ENCODE results near the gene S100A7A. TPM values are rescaled to one million over a fixed set of nuclear protein-coding genes. Genes with fewer than 3 reads are reported as not detected.
"Not testable (repeated sequence)": the region's sequence is repeated elsewhere in the genome, so short reads cannot be mapped to it uniquely, and the experiment has no call there.

S100A7A gene
- total and polyA plus RNA-seq, 3 experiments from 2014 or later, result not detected

- H3K4me1 ChIP-seq (ENCODE audit: insufficient read depth, low read length); H3K27ac ChIP-seq (ENCODE audit: low read depth, low read length); CTCF ChIA-PET; H3K36me3 Mint-ChIP-seq; H3K9me3 Mint-ChIP-seq; H3K36me3 ChIP-seq (ENCODE audit: insufficient read depth, low read length); H3K4me3 ChIP-seq (ENCODE audit: low read length); POLR2A ChIA-PET; H3K4me1 Mint-ChIP-seq; H3K27me3 ChIP-seq (ENCODE audit: insufficient read depth, low read length, poor library complexity, severe bottlenecking); H3K27ac Mint-ChIP-seq; H3K9me3 ChIP-seq (ENCODE audit: low read length); H3K4me3 Mint-ChIP-seq; DNase-seq: not testable (repeated sequence)
- H3K27me3 Mint-ChIP-seq, result peaks cover 22 to 48% of the 10 kb centered on the region in 2 donors
These were observed 46.4 kb downstream of the S100A7A start for GRCh38 chr1:153462741-153463140.

GRCh38 chr1:153465811-153466636 lies 49.7 kb downstream of the S100A7A start:
- H3K27me3 Mint-ChIP-seq, result peaks cover 19 to 55% of the 10 kb centered on the region in 2 donors
- peaks cover 0 to 6% (median 5%) of the 10 kb centered on the region in 3 donors for H3K4me1 Mint-ChIP-seq
- no peaks in the 10 kb centered on the region for H3K27me3 ChIP-seq (ENCODE audit: insufficient read depth, low read length, poor library complexity, severe bottlenecking)
- no peaks in the 10 kb centered on the region for H3K4me1 ChIP-seq (ENCODE audit: insufficient read depth, low read length)
- no peak overlapping the region for H3K27ac Mint-ChIP-seq
- peaks cover 0 to 6% (median 0%) of the 10 kb centered on the region in 3 donors for H3K36me3 Mint-ChIP-seq
- ChIA-PET POLR2A (no interaction called here), CTCF (interaction anchor here (1.2 to 1.4 kb wide), 2 partner anchors 10 to 29 kb away, joined by 4 to 8 read pairs; no protein-coding TSS in a partner anchor)
- H3K9me3 ChIP-seq (ENCODE audit: low read length), result no peaks in the 10 kb centered on the region
- H3K4me3 Mint-ChIP-seq, result no peak overlapping the region
- H3K9me3 Mint-ChIP-seq, result peaks cover 0 to 13% (median 9%) of the 10 kb centered on the region in 5 donors
- H3K36me3 ChIP-seq (ENCODE audit: insufficient read depth, low read length), result no peaks in the 10 kb centered on the region
- no peak overlapping the region for H3K4me3 ChIP-seq (ENCODE audit: low read length)
- peak; percentile 34 to 61 (median 43) for DNase-seq
- no peak overlapping the region for H3K27ac ChIP-seq (ENCODE audit: low read depth, low read length)

GRCh38 chr1:153466908-153467307 lies 50.6 kb downstream of the S100A7A start:
- Mint-ChIP-seq H3K27me3 (peaks cover 19 to 50% of the 10 kb centered on the region in 2 donors), H3K27ac (no peak overlapping the region), H3K4me1 (peaks cover 0 to 6% (median 5%) of the 10 kb centered on the region in 3 donors), H3K36me3 (peaks cover 0 to 6% (median 0%) of the 10 kb centered on the region in 3 donors), H3K4me3 (no peak overlapping the region), H3K9me3 (peaks cover 0 to 19% (median 15%) of the 10 kb centered on the region in 5 donors)
- POLR2A ChIA-PET, result no interaction called here
- no peak overlapping the region for H3K27ac ChIP-seq (ENCODE audit: low read depth, low read length)
- no peaks in the 10 kb centered on the region for H3K27me3 ChIP-seq (ENCODE audit: insufficient read depth, low read length, poor library complexity, severe bottlenecking)
- no peaks in the 10 kb centered on the region for H3K4me1 ChIP-seq (ENCODE audit: insufficient read depth, low read length)
- H3K36me3 ChIP-seq (ENCODE audit: insufficient read depth, low read length), result no peaks in the 10 kb centered on the region
- CTCF ChIA-PET, result no interaction called here
- no peaks in the 10 kb centered on the region for H3K9me3 ChIP-seq (ENCODE audit: low read length)
- H3K4me3 ChIP-seq (ENCODE audit: low read length), result no peak overlapping the region
- no peak for DNase-seq

DNA sequence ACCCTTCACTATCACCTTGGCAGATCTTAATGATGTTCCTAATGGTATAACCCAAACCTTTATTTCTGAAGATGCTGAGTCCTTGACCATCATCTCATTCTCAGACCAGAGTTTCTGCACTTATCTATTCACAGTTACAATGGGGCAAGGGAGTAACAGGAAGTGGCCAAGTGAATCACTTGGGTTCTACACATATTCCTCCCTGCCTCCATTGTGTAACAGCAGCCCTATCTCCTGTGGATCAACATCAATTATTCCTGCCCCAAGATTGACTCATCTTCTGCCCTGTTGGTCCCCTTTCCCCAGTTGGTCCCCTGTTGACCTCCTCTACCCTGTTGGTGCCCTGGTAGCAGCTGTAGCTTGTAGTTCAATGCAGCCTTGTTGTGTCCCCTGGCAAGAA lies 54.4 kb downstream of the S100A7A start:
- Mint-ChIP-seq H3K4me3 (no peak overlapping the region), H3K27me3 (peaks cover 25 to 57% of the 10 kb centered on the region in 2 donors)
- CTCF ChIA-PET, result no interaction called here

More for the DNA sequence above, 54.4 kb downstream of the S100A7A start:
- no peaks in the 10 kb centered on the region for H3K36me3 ChIP-seq (ENCODE audit: insufficient read depth, low read length)
- Mint-ChIP-seq H3K4me1 (peaks cover 0 to 3% (median 2%) of the 10 kb centered on the region in 3 donors), H3K36me3 (peaks cover 0 to 16% (median 0%) of the 10 kb centered on the region in 3 donors), H3K9me3 (peaks cover 9 to 38% (median 34%) of the 10 kb centered on the region in 5 donors), H3K27ac (no peak overlapping the region)
- H3K27me3 ChIP-seq (ENCODE audit: insufficient read depth, low read length, poor library complexity, severe bottlenecking), result no peaks in the 10 kb centered on the region
- H3K27ac ChIP-seq (ENCODE audit: low read depth, low read length), result no peak overlapping the region
- H3K9me3 ChIP-seq (ENCODE audit: low read length), result no peaks in the 10 kb centered on the region
- no peak for DNase-seq
- POLR2A ChIA-PET, result no interaction called here
- no peak overlapping the region for H3K4me3 ChIP-seq (ENCODE audit: low read length)
- H3K4me1 ChIP-seq (ENCODE audit: insufficient read depth, low read length), result no peaks in the 10 kb centered on the region

Other genes with a start within 250 kb of the S100A7A start
- not detected for gene LELP1, start 213.1 kb upstream of the S100A7A start, total RNA-seq
- gene LELP1, start 213.1 kb upstream of the S100A7A start, polyA plus RNA-seq, result not detected
- not detected for gene PRR9, start 198.9 kb upstream of the S100A7A start, total RNA-seq
- gene PRR9, start 198.9 kb upstream of the S100A7A start, polyA plus RNA-seq, result not detected
- gene LORICRIN, start 156.8 kb upstream of the S100A7A start, total RNA-seq, result not detected
- gene LORICRIN, start 156.8 kb upstream of the S100A7A start, polyA plus RNA-seq, result not detected
- not detected for gene PGLYRP3, start 103.6 kb upstream of the S100A7A start, total RNA-seq
- not detected for gene PGLYRP3, start 103.6 kb upstream of the S100A7A start, polyA plus RNA-seq
- not detected for gene PGLYRP4, start 67.7 kb upstream of the S100A7A start, total RNA-seq
- not detected for gene PGLYRP4, start 67.7 kb upstream of the S100A7A start, polyA plus RNA-seq
- gene S100A9, start 58.7 kb upstream of the S100A7A start, total RNA-seq, result 1 to 10 TPM; 1.6 to 2.3 TPM
- 4.7 TPM for gene S100A9, start 58.7 kb upstream of the S100A7A start, polyA plus RNA-seq
- not detected for gene S100A12, start 40.9 kb upstream of the S100A7A start, total RNA-seq
- not detected for gene S100A12, start 40.9 kb upstream of the S100A7A start, polyA plus RNA-seq
- gene S100A8, start 25.4 kb upstream of the S100A7A start, total RNA-seq, result not detected
- gene S100A8, start 25.4 kb upstream of the S100A7A start, polyA plus RNA-seq, result not detected
- not detected for gene S100A7, start 44.1 kb downstream of the S100A7A start, total RNA-seq
- gene S100A7, start 44.1 kb downstream of the S100A7A start, polyA plus RNA-seq, result not detected
- gene S100A6, start 119.5 kb downstream of the S100A7A start, total RNA-seq, result 100 to 1,000 TPM; 244 to 254 TPM
- gene S100A6, start 119.5 kb downstream of the S100A7A start, polyA plus RNA-seq, result 892 TPM
- 1 to 10 TPM in 1 of 2 experiments, under 1 TPM in 1; 0.61 to 1.5 TPM for gene S100A5, start 124.4 kb downstream of the S100A7A start, total RNA-seq
- gene S100A5, start 124.4 kb downstream of the S100A7A start, polyA plus RNA-seq, result 1.6 TPM
- gene S100A4, start 129.3 kb downstream of the S100A7A start, total RNA-seq, result 100 to 1,000 TPM; 125 to 132 TPM
- 2,575 TPM for gene S100A4, start 129.3 kb downstream of the S100A7A start, polyA plus RNA-seq
- gene S100A3, start 132.7 kb downstream of the S100A7A start, total RNA-seq, result not detected
- not detected for gene S100A3, start 132.7 kb downstream of the S100A7A start, polyA plus RNA-seq
- 1 to 10 TPM in 1 of 2 experiments, under 1 TPM in 1; 0.81 to 1.1 TPM for gene S100A2, start 149.3 kb downstream of the S100A7A start, total RNA-seq
- gene S100A2, start 149.3 kb downstream of the S100A7A start, polyA plus RNA-seq, result 0.72 TPM
- gene S100A16, start 196.6 kb downstream of the S100A7A start, total RNA-seq, result not detected
- gene S100A16, start 196.6 kb downstream of the S100A7A start, polyA plus RNA-seq, result not detected
- gene S100A14, start 199.8 kb downstream of the S100A7A start, total RNA-seq, result not detected
- not detected for gene S100A14, start 199.8 kb downstream of the S100A7A start, polyA plus RNA-seq
- gene S100A13, start 211.0 kb downstream of the S100A7A start, total RNA-seq, result 1 to 10 TPM; 5.5 to 7.6 TPM
- gene S100A13, start 211.0 kb downstream of the S100A7A start, polyA plus RNA-seq, result 1.3 TPM
- not detected for gene S100A1, start 211.9 kb downstream of the S100A7A start, total RNA-seq
- 0.07 TPM for gene S100A1, start 211.9 kb downstream of the S100A7A start, polyA plus RNA-seq
- 10 to 100 TPM; 95.9 to 98.9 TPM for gene CHTOP, start 217.5 kb downstream of the S100A7A start, total RNA-seq
- gene CHTOP, start 217.5 kb downstream of the S100A7A start, polyA plus RNA-seq, result 70.2 TPM
- 10 to 100 TPM; 36.7 to 39.0 TPM for gene SNAPIN, start 242.2 kb downstream of the S100A7A start, total RNA-seq
- 87.7 TPM for gene SNAPIN, start 242.2 kb downstream of the S100A7A start, polyA plus RNA-seq

All from CD8-positive, alpha-beta memory T cell (primary cell).